GM13977 (cell line): Measurements from ENCODE around the gene RAB40B.

Experiments
- DNase-seq: peaks from one replicate; pipeline ENCODE4 v3.0.0; 2012; ENCODE audit warnings: low spot score
- CTCF ChIP-seq: IDR thresholded peaks from 2 replicates; pipeline ENCODE4 v1.5.1; 2012; ENCODE audit warnings: mild to moderate bottlenecking, control low read depth; ENCODE audit not compliant: insufficient read depth; ENCODE audit errors: extremely low read depth, missing control alignments
- in situ Hi-C: fragments of 300-500 bp; cut with MboI; formaldehyde crosslinking; loops from one replicate; pipeline ENCODE4 v1.12.0; 2022; ENCODE audit warnings: low sequenced_read_pairs, low pct_unique_long_range_greater_than_20kb, mixed read lengths, inconsistent platforms; ENCODE audit not compliant: unreplicated experiment

The RAB40B gene

GRCh38 chr17:82661717-82662683, 36.5 kb downstream of the RAB40B start:
- TF ChIP-seq CTCF: no peak
- no peak for DNase-seq
- in situ Hi-C loops: no loop called here

GRCh38 chr17:82659886-82660285, 38.6 kb downstream of the RAB40B start:
- DNase-seq: no peak
- no peak for TF ChIP-seq CTCF
- in situ Hi-C loops: loop anchor here (10.0 kb wide), 1 partner anchor 105 kb away; no protein-coding TSS in a partner anchor

- no peak for DNase-seq
- TF ChIP-seq CTCF: no peak
- in situ Hi-C loops: loop anchor here (10.0 kb wide), 1 partner anchor 106 kb away; no protein-coding TSS in a partner anchor
These were observed 39.6 kb downstream of the RAB40B start for GRCh38 chr17:82658796-82659452.

- no peak for TF ChIP-seq CTCF
- in situ Hi-C loops: loop anchor here (10.0 kb wide), 1 partner anchor 106 kb away; no protein-coding TSS in a partner anchor
- no peak for DNase-seq
These were observed 40.2 kb downstream of the RAB40B start for GRCh38 chr17:82658331-82658730.

- no peak for TF ChIP-seq CTCF
- in situ Hi-C loops: loop anchor here (10.0 kb wide), 1 partner anchor 107 kb away; no protein-coding TSS in a partner anchor
- no peak for DNase-seq
These were observed 40.6 kb downstream of the RAB40B start for GRCh38 chr17:82657926-82658325.

GRCh38 chr17:82656266-82656665, 42.2 kb downstream of the RAB40B start:
- in situ Hi-C loops: loop anchor here (10.0 kb wide), 1 partner anchor 109 kb away; no protein-coding TSS in a partner anchor
- no peak for TF ChIP-seq CTCF
- DNase-seq: no peak
